ENCODE data around the gene EPB41L3.

Gene EPB41L3

DNA sequence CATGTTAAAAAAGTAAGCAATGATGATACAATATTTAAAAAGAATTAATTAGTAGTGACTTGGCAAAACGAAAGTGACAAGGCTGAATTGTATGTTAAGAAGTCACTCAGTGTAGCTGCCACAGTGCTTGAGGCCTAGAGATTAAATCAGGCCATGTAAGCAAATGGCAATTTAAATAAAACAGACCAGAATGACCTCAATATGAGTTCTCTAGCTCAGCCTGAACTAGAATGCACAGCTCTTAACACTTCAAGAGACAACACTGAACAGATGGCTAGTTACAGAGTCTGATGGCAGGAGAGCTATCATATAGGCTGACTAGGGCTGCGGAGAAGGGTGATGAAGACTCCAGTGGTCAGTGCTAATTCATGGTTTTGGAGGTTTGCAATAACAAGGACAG is 130.3 kb downstream of the EPB41L3 start:
- no peak overlapping the region for H4K8ac ChIP-seq (ENCODE audit: low read depth, low read length)
- no peaks in the 10 kb centered on the region for H3K9me3 ChIP-seq (replicated peaks in 1 of 2; ENCODE audit: control insufficient read depth in 2 of 2, insufficient read depth in 1 of 2, low read depth in 1 of 2, low read length in 2 of 2)
- no peak overlapping the region for H3K4me2 ChIP-seq (ENCODE audit: insufficient read depth, low read length, poor library complexity, severe bottlenecking)
- no peak overlapping the region for H3K14ac ChIP-seq (ENCODE audit: low read length)
- peak overlapping the region; percentile 23 for H2AFZ ChIP-seq (ENCODE audit: low read length)
- no peak overlapping the region for H2BK120ac ChIP-seq (ENCODE audit: low read depth, low read length)
- H3K23ac ChIP-seq (ENCODE audit: low read depth, low read length, poor library complexity), result no peak overlapping the region
- DNase-seq (ENCODE audit: low spot score), result no peak
- no peak overlapping the region for H3K18ac ChIP-seq (ENCODE audit: low read length)
- no peak overlapping the region for H2AK5ac ChIP-seq (ENCODE audit: low read depth, low read length)
- no peak overlapping the region for H3K4me3 ChIP-seq (ENCODE audit: low read length in 2 of 2)
- H3K9ac ChIP-seq (ENCODE audit: low read depth, low read length, poor library complexity), result no peak overlapping the region
- no peak overlapping the region for H4K91ac ChIP-seq (ENCODE audit: low read depth, low read length, poor library complexity)
- H2BK15ac ChIP-seq (ENCODE audit: low read length), result no peak overlapping the region
- no peak overlapping the region for H3K27ac ChIP-seq (replicated peaks; ENCODE audit: low read length)
- H3K4me1 ChIP-seq (ENCODE audit: control insufficient read depth in 2 of 2, insufficient read depth in 1 of 2, low read depth in 1 of 2, low read length in 2 of 2), result peaks cover 18 to 20% of the 10 kb centered on the region in 2 donors
- no CpG with 5 or more reads among the region's 2 CpGs for WGBS, 2 donors (ENCODE audit: extremely low coverage in 2 of 2, insufficient read length in 2 of 2, insufficient replicate concordance in 1 of 2)
- no peak overlapping the region for H3K4ac ChIP-seq (ENCODE audit: low read length)
- no peak overlapping the region for H2BK5ac ChIP-seq (ENCODE audit: low read length)
- no peaks in the 10 kb centered on the region for H3K27me3 ChIP-seq (ENCODE audit: control insufficient read depth in 3 of 3, insufficient read depth in 3 of 3, low read depth in 1 of 3, low read length in 3 of 3)
- no peak overlapping the region for H2BK12ac ChIP-seq (ENCODE audit: low read length)
- no peaks in the 10 kb centered on the region for H3K79me1 ChIP-seq (ENCODE audit: low read depth, low read length)
- no peaks in the 10 kb centered on the region for H3K36me3 ChIP-seq (replicated peaks in 1 of 2; ENCODE audit: control insufficient read depth in 2 of 2, insufficient read depth in 2 of 2, low read length in 2 of 2)

DNA sequence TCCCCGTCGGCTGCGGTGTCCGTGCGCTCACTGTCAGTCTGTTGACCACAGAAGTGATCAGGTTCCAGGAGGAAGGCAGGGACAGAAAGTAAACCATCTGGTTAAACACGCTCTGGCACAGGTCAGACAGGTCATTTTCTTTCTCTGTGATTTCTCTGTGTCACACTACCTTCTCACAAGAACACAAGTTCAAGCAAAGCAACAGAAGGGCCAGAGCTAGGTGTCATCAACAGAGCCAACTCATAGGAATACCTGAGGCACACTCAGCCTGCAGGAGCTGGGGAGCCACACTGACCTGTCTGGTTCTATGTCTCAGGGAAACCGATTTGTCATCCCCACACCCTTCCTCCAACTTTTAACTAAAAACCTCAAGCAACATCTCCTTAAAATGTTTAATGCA is 133.2 kb downstream of the EPB41L3 start:
- Histone ChIP-seq H4K8ac (ENCODE audit: low read depth, low read length) (no peak overlapping the region), H3K4me1 (ENCODE audit: control insufficient read depth in 2 of 2, insufficient read depth in 1 of 2, low read depth in 1 of 2, low read length in 2 of 2) (peaks cover 13 to 17% of the 10 kb centered on the region in 2 donors), H3K4me2 (ENCODE audit: insufficient read depth, low read length, poor library complexity, severe bottlenecking) (no peak overlapping the region), H2BK5ac (ENCODE audit: low read length) (no peak overlapping the region), H3K9ac (ENCODE audit: low read depth, low read length, poor library complexity) (no peak overlapping the region), H3K14ac (ENCODE audit: low read length) (no peak overlapping the region), H2BK15ac (ENCODE audit: low read length) (no peak overlapping the region), H2BK12ac (ENCODE audit: low read length) (no peak overlapping the region), H3K79me1 (ENCODE audit: low read depth, low read length) (no peaks in the 10 kb centered on the region), H3K23ac (ENCODE audit: low read depth, low read length, poor library complexity) (no peak overlapping the region), H3K4me3 (ENCODE audit: low read length in 2 of 2) (no peak overlapping the region), H2BK120ac (ENCODE audit: low read depth, low read length) (no peak overlapping the region), H2AK5ac (ENCODE audit: low read depth, low read length) (no peak overlapping the region), H2AFZ (ENCODE audit: low read length) (no peak overlapping the region), H3K18ac (ENCODE audit: low read length) (no peak overlapping the region), H3K36me3 (replicated peaks in 1 of 2; ENCODE audit: control insufficient read depth in 2 of 2, insufficient read depth in 2 of 2, low read length in 2 of 2) (no peaks in the 10 kb centered on the region), H3K4ac (ENCODE audit: low read length) (no peak overlapping the region), H4K91ac (ENCODE audit: low read depth, low read length, poor library complexity) (no peak overlapping the region), H3K27me3 (ENCODE audit: control insufficient read depth in 3 of 3, insufficient read depth in 3 of 3, low read depth in 1 of 3, low read length in 3 of 3) (no peaks in the 10 kb centered on the region), H3K27ac (replicated peaks; ENCODE audit: low read length) (no peak overlapping the region), H3K9me3 (replicated peaks in 1 of 2; ENCODE audit: control insufficient read depth in 2 of 2, insufficient read depth in 1 of 2, low read depth in 1 of 2, low read length in 2 of 2) (no peaks in the 10 kb centered on the region)
- DNase-seq (ENCODE audit: low spot score), result no peak
- WGBS, 2 donors (ENCODE audit: extremely low coverage in 2 of 2, insufficient read length in 2 of 2, insufficient replicate concordance in 1 of 2), result no CpG with 5 or more reads among the region's 7 CpGs

DNA sequence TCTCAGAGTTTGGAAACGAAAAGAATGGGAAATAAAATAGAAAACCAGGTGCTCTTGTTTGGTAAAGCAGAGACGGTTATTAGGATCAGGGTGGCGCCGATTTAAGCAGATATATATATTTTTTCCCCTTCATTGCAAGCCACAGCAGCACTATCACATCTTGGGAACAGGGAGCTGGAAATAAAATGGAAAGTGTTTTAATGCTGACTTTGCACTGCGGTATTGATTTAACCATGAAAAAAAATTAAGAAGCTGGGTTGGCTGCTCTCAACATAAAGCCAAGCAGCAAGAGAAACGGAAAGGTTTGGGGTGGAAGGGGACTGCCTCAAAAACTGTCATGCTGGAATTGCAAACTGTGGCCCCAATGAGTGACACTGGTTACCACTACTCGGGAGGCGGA is 145.5 kb downstream of the EPB41L3 start:
- no peak overlapping the region for H3K18ac ChIP-seq (ENCODE audit: low read length)
- no peak overlapping the region for H3K27ac ChIP-seq (replicated peaks; ENCODE audit: low read length)
- peak overlapping the region; percentile 19 for H2BK5ac ChIP-seq (ENCODE audit: low read length)
- H3K36me3 ChIP-seq (replicated peaks in 1 of 2; ENCODE audit: control insufficient read depth in 2 of 2, insufficient read depth in 2 of 2, low read length in 2 of 2), result no peaks in the 10 kb centered on the region
- no peak overlapping the region for H2BK15ac ChIP-seq (ENCODE audit: low read length)
- peaks cover 0 to 2% of the 10 kb centered on the region in 2 donors for H3K9me3 ChIP-seq (replicated peaks in 1 of 2; ENCODE audit: control insufficient read depth in 2 of 2, insufficient read depth in 1 of 2, low read depth in 1 of 2, low read length in 2 of 2)
- H3K4ac ChIP-seq (ENCODE audit: low read length), result no peak overlapping the region
- WGBS, 2 donors (ENCODE audit: extremely low coverage in 2 of 2, insufficient read length in 2 of 2, insufficient replicate concordance in 1 of 2), result no CpG with 5 or more reads among the region's 8 CpGs
- H3K4me3 ChIP-seq (ENCODE audit: low read length in 2 of 2), result no peak overlapping the region
- peaks cover 1% of the 10 kb centered on the region for H3K79me1 ChIP-seq (ENCODE audit: low read depth, low read length)
- no peak overlapping the region for H4K8ac ChIP-seq (ENCODE audit: low read depth, low read length)
- H3K27me3 ChIP-seq (ENCODE audit: control insufficient read depth in 3 of 3, insufficient read depth in 3 of 3, low read depth in 1 of 3, low read length in 3 of 3), result no peaks in the 10 kb centered on the region
- no peak overlapping the region for H2BK120ac ChIP-seq (ENCODE audit: low read depth, low read length)
- no peak overlapping the region for H3K14ac ChIP-seq (ENCODE audit: low read length)
- H3K4me1 ChIP-seq (ENCODE audit: control insufficient read depth in 2 of 2, insufficient read depth in 1 of 2, low read depth in 1 of 2, low read length in 2 of 2), result no peaks in the 10 kb centered on the region
- no peak overlapping the region for H2BK12ac ChIP-seq (ENCODE audit: low read length)
- no peak overlapping the region for H3K23ac ChIP-seq (ENCODE audit: low read depth, low read length, poor library complexity)
- no peak overlapping the region for H3K9ac ChIP-seq (ENCODE audit: low read depth, low read length, poor library complexity)
- no peak overlapping the region for H4K91ac ChIP-seq (ENCODE audit: low read depth, low read length, poor library complexity)
- H3K4me2 ChIP-seq (ENCODE audit: insufficient read depth, low read length, poor library complexity, severe bottlenecking), result no peak overlapping the region
- H2AFZ ChIP-seq (ENCODE audit: low read length), result no peak overlapping the region
- no peak overlapping the region for H2AK5ac ChIP-seq (ENCODE audit: low read depth, low read length)
- no peak for DNase-seq (ENCODE audit: low spot score)

DNA sequence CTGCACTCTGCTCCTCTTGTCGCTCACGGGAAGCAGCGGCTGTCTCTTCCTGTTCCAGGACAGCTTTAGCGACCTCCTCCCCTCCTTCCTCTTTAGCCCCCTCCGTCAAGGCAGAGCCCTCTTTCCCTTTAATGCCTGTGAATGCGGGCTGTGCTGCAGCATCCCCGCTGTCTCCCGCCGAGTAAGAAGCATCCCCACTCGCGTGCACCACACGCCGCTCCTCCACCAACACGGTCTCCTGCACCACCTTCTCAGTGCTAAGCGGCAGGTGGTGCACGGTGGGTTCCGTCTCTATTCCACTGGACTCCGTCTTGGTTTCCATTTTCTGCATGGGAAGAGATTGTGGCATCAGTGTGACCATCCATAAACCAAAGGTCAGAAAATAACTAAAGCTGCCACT is 146.7 kb downstream of the EPB41L3 start:
- Histone ChIP-seq H3K27ac (replicated peaks; ENCODE audit: low read length) (no peak overlapping the region), H3K4ac (ENCODE audit: low read length) (no peak overlapping the region), H2BK5ac (ENCODE audit: low read length) (no peak overlapping the region), H3K36me3 (replicated peaks in 1 of 2; ENCODE audit: control insufficient read depth in 2 of 2, insufficient read depth in 2 of 2, low read length in 2 of 2) (no peaks in the 10 kb centered on the region), H4K91ac (ENCODE audit: low read depth, low read length, poor library complexity) (peak overlapping the region; percentile 89), H3K18ac (ENCODE audit: low read length) (peak overlapping the region; percentile 66), H3K79me1 (ENCODE audit: low read depth, low read length) (peaks cover 1% of the 10 kb centered on the region), H3K27me3 (ENCODE audit: control insufficient read depth in 3 of 3, insufficient read depth in 3 of 3, low read depth in 1 of 3, low read length in 3 of 3) (no peaks in the 10 kb centered on the region), H2BK120ac (ENCODE audit: low read depth, low read length) (no peak overlapping the region), H4K8ac (ENCODE audit: low read depth, low read length) (no peak overlapping the region), H3K23ac (ENCODE audit: low read depth, low read length, poor library complexity) (peak overlapping the region; percentile 74), H3K4me1 (ENCODE audit: control insufficient read depth in 2 of 2, insufficient read depth in 1 of 2, low read depth in 1 of 2, low read length in 2 of 2) (no peaks in the 10 kb centered on the region), H2BK12ac (ENCODE audit: low read length) (no peak overlapping the region), H3K14ac (ENCODE audit: low read length) (no peak overlapping the region), H3K4me2 (ENCODE audit: insufficient read depth, low read length, poor library complexity, severe bottlenecking) (no peak overlapping the region), H2AK5ac (ENCODE audit: low read depth, low read length) (no peak overlapping the region), H3K4me3 (ENCODE audit: low read length in 2 of 2) (no peak overlapping the region), H2BK15ac (ENCODE audit: low read length) (no peak overlapping the region), H3K9me3 (replicated peaks in 1 of 2; ENCODE audit: control insufficient read depth in 2 of 2, insufficient read depth in 1 of 2, low read depth in 1 of 2, low read length in 2 of 2) (peaks cover 0 to 2% of the 10 kb centered on the region in 2 donors), H3K9ac (ENCODE audit: low read depth, low read length, poor library complexity) (no peak overlapping the region), H2AFZ (ENCODE audit: low read length) (no peak overlapping the region)
- DNase-seq (ENCODE audit: low spot score), result no peak
- WGBS, 2 donors (ENCODE audit: extremely low coverage in 2 of 2, insufficient read length in 2 of 2, insufficient replicate concordance in 1 of 2), result no CpG with 5 or more reads among the region's 18 CpGs
